Esophagus muscularis mucosa (tissue), 4 donors: ENCODE data around the gene ARFGAP1. TPM values are rescaled to one million over a fixed set of nuclear protein-coding genes. Genes with fewer than 3 reads are reported as not detected.

ENCODE experiments used
- DNase-seq: peaks from one replicate; pipeline ENCODE4 v3.0.0-alpha.2; 2017; ENCODE audit errors: extremely low spot score
- H3K27ac ChIP-seq, 4 donors: fragments of 200-600 bp; sonication (generic); replicated peaks in 1 of 4; 1 replicate in 3 of 4; 2 replicates in 1 of 4; pipeline ENCODE4 v1.5.1; 2016 to 2019; ENCODE audit warnings: mild to moderate bottlenecking in 1 of 4
- H3K27me3 ChIP-seq, 4 donors: fragments of 200-600 bp; sonication (generic); one replicate each; pipeline versions ENCODE4 v1.5.1 to v1.6.0; 2016 to 2019
- H3K36me3 ChIP-seq, 4 donors: fragments of 200-600 bp; sonication (generic); one replicate each; pipeline ENCODE4 v1.5.1; 2016 to 2019
- H3K4me1 ChIP-seq, 4 donors: fragments of 200-600 bp; sonication (generic); one replicate each; pipeline ENCODE4 v1.5.1; 2016 to 2019
- H3K4me3 ChIP-seq, 4 donors: fragments of 200-600 bp; sonication (generic); 1 replicate in 2 of 4; 2 replicates in 2 of 4; pipeline ENCODE4 v1.5.1; 2016 to 2019; ENCODE audit warnings: mild to moderate bottlenecking in 4 of 4, moderate library complexity in 1 of 4
- H3K9me3 ChIP-seq, 4 donors: fragments of 200-600 bp; sonication (generic); 1 replicate in 3 of 4; 2 replicates in 1 of 4; pipeline ENCODE4 v1.5.1; 2016 to 2019
- CTCF ChIP-seq, 3 experiments: fragments of 200-600 bp in 2 of 3; fragments of 450-650 bp in 1 of 3; sonication (generic) in 2 of 3; IDR thresholded peaks; one replicate each; pipeline ENCODE4 v1.5.1; 2017 to 2019; ENCODE audit warnings: antibody characterized with exemption in 3 of 3, mild to moderate bottlenecking in 2 of 3, moderate library complexity in 1 of 3
- EP300 ChIP-seq: sonication (generic); formaldehyde crosslinking; IDR thresholded peaks from one replicate; pipeline ENCODE4 v1.6.1; 2017; ENCODE audit warnings: antibody characterized with exemption
- POLR2A ChIP-seq: fragments of 450-650 bp; IDR thresholded peaks from one replicate; pipeline ENCODE4 v1.6.1; 2017; ENCODE audit warnings: antibody characterized with exemption, moderate library complexity, mild to moderate bottlenecking, low read depth
- POLR2AphosphoS5 ChIP-seq, 2 donors: sonication (generic); formaldehyde crosslinking; IDR thresholded peaks; one replicate each; pipeline ENCODE4 v1.6.1; 2017; ENCODE audit warnings: antibody characterized with exemption in 2 of 2
- WGBS: methylation state at CpG from one replicate; pipeline ENCODE4 v1.1.5; 2018; 5-methylcytosine and 5-hydroxymethylcytosine counted together
- intact Hi-C: fragments of 100-400 bp; cut with DNase I; formaldehyde crosslinking; loops from one replicate; pipeline ENCODE4 v1.15.1; 2023
- total RNA-seq, 4 donors: library from RNA; depleted of rRNA; stranded (reverse); fragments of >200 nt; gene quantifications; one replicate each; pipeline versions ENCODE4 v1.1.0 to v1.2.1, GENCODE V29; 2016

ARFGAP1 gene
- total RNA-seq, 4 donors from 2014 or later, result 35.8 to 50.9 (median 39.5) TPM

DNA sequence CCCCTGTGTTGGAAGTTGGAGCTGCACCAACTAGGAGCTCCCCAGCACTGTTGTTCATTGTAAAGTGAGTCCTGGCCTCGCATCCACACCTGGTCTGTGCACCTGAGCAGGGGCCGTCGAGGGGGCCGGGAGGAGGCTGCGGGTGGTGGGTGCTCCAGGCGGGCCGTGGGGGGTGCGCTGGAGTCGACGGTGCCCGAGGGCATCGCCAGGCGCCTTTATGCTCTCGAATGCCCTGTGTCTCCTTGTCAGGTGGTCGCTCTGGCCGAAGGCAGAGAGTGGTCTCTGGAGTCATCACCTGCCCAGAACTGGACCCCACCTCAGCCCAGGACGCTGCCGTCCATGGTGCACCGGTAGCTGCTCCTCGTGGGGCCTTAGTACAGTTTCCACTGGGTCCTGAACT lies 4.3 kb downstream of the ARFGAP1 start:
- TF ChIP-seq EP300 (no peak), CTCF (IDR thresholded peaks at IDR 0.05) (no peak), POLR2A (no peak), POLR2AphosphoS5 (IDR thresholded peaks at IDR 0.05) (no peak)
- H3K27me3 ChIP-seq, result no peaks in the 10 kb centered on the region
- no peak overlapping the region for H3K4me3 ChIP-seq
- no peak overlapping the region for H3K27ac ChIP-seq
- peaks cover 50 to 68% (median 64%) of the 10 kb centered on the region in 4 donors for H3K36me3 ChIP-seq
- intact Hi-C loops, result no loop called here
- DNase-seq, result no peak
- WGBS, result 100% methylated on average over 3 of the region's 20 CpGs
- H3K4me1 ChIP-seq, result peaks cover 16 to 35% (median 26%) of the 10 kb centered on the region in 4 donors
- H3K9me3 ChIP-seq, result no peaks in the 10 kb centered on the region

DNA sequence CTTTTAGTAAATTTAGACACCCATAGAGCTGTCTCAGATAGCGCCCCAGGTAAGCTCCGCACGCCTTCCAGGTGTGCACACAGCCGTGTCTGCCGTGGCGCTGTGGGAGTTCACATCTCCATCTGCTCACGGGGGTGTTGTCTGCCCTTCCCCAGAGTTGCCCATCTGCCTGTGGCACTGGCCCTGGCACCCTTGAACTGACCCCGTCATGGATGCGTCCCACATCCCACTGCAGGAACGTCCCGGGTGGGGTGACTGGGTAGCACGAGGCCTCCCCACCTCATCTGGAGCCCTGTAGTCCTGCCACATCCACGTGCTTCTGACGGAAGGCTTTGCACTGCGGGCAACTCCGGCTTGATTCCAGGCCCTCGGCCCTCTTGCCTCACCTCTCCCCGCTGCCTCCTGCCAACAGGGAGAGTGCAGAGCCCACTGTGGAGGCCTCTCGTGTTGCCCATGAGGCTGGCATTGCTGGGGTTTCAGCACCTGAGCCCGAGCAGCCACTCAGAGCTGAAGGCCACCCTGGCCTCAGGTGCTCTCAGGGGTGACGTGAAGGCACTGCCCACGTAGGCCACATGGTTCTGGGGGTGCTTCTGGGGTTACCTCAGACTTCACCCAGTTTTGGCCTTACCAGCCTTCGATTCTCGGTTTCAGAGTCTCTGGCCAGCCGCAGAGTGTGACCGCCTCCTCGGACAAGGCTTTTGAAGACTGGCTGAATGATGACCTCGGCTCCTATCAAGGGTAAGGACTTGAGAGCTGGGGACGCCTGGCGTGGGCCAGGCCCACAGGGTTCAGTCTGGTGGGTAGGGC lies 5.1 kb downstream of the ARFGAP1 start:
- Histone ChIP-seq H3K9me3 (no peaks in the 10 kb centered on the region), H3K27ac (no peak overlapping the region), H3K27me3 (no peaks in the 10 kb centered on the region), H3K36me3 (peaks cover 54 to 75% (median 72%) of the 10 kb centered on the region in 4 donors), H3K4me1 (peaks cover 14 to 30% (median 23%) of the 10 kb centered on the region in 4 donors), H3K4me3 (no peak overlapping the region)
- no peak for DNase-seq
- 96% methylated on average over 25 of the region's 30 CpGs for WGBS
- intact Hi-C loops, result no loop called here
- TF ChIP-seq EP300 (no peak), POLR2A (no peak), POLR2AphosphoS5 (IDR thresholded peaks at IDR 0.05) (no peak), CTCF (IDR thresholded peaks at IDR 0.05) (no peak)

GRCh38 chr20:63278661-63279060 lies 6.0 kb downstream of the ARFGAP1 start:
- TF ChIP-seq CTCF (IDR thresholded peaks at IDR 0.05) (no peak), EP300 (no peak), POLR2AphosphoS5 (IDR thresholded peaks at IDR 0.05) (no peak), POLR2A (no peak)
- intact Hi-C loops, result no loop called here
- Histone ChIP-seq H3K36me3 (peaks cover 60 to 85% (median 82%) of the 10 kb centered on the region in 4 donors), H3K4me3 (no peak overlapping the region), H3K27ac (no peak overlapping the region), H3K27me3 (no peaks in the 10 kb centered on the region), H3K4me1 (peaks cover 9 to 23% (median 16%) of the 10 kb centered on the region in 4 donors), H3K9me3 (no peaks in the 10 kb centered on the region)
- WGBS, result 80% methylated on average over 17 of the region's 17 CpGs
- DNase-seq, result no peak

- H3K36me3 ChIP-seq, result peaks cover 60 to 97% (median 90%) of the 10 kb centered on the region in 4 donors
- H3K9me3 ChIP-seq, result no peaks in the 10 kb centered on the region
- WGBS, result 92% methylated on average over 15 of the region's 15 CpGs
- TF ChIP-seq POLR2AphosphoS5 (IDR thresholded peaks at IDR 0.05) (no peak), POLR2A (no peak), CTCF (IDR thresholded peaks at IDR 0.05) (no peak), EP300 (no peak)
- H3K27ac ChIP-seq, result no peak overlapping the region
- DNase-seq, result no peak
- H3K4me3 ChIP-seq, result no peak overlapping the region
- no peaks in the 10 kb centered on the region for H3K27me3 ChIP-seq
- peaks cover 0 to 10% (median 4%) of the 10 kb centered on the region in 4 donors for H3K4me1 ChIP-seq
- intact Hi-C loops, result no loop called here
Measured at GRCh38 chr20:63279931-63280330, 7.3 kb downstream of the ARFGAP1 start.
